Measurements from ENCODE around the gene GHDC.

DNA sequence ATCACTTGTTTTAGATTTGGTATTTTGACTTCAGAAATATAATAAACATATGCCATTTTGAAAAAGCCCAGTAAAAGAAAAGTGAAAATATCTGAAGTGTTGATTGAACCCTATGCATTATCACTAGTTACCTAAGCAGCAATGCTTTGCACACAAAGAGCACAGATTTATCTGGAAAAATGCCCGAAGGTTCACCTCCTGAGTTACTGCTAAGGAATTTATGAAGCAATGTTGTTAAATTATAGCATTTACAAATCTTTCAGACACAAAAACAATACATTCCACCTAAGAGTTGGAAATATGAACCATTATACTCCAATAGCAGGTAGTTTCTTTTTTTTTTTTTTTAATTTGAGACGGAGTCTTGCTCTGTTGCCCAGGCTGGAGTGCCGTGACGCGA lies 38.9 kb upstream of the GHDC start:
- TF ChIP-seq POLR2A (IDR thresholded peaks at IDR 0.05): no peak
- TF ChIP-seq, protein P1, sequence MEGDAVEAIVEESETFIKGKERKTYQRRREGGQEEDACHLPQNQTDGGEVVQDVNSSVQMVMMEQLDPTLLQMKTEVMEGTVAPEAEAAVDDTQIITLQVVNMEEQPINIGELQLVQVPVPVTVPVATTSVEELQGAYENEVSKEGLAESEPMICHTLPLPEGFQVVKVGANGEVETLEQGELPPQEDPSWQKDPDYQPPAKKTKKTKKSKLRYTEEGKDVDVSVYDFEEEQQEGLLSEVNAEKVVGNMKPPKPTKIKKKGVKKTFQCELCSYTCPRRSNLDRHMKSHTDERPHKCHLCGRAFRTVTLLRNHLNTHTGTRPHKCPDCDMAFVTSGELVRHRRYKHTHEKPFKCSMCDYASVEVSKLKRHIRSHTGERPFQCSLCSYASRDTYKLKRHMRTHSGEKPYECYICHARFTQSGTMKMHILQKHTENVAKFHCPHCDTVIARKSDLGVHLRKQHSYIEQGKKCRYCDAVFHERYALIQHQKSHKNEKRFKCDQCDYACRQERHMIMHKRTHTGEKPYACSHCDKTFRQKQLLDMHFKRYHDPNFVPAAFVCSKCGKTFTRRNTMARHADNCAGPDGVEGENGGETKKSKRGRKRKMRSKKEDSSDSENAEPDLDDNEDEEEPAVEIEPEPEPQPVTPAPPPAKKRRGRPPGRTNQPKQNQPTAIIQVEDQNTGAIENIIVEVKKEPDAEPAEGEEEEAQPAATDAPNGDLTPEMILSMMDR (IDR thresholded peaks at IDR 0.05): no peak

Measured in uterus (tissue), 2 donors.